KG1 (cell line): ENCODE results near the gene TRUB1.

Source experiments
- DNase-seq: peaks from one replicate; lab custom pipeline; 2025; lab: John Stamatoyannopoulos, UW

TRUB1 gene

DNA sequence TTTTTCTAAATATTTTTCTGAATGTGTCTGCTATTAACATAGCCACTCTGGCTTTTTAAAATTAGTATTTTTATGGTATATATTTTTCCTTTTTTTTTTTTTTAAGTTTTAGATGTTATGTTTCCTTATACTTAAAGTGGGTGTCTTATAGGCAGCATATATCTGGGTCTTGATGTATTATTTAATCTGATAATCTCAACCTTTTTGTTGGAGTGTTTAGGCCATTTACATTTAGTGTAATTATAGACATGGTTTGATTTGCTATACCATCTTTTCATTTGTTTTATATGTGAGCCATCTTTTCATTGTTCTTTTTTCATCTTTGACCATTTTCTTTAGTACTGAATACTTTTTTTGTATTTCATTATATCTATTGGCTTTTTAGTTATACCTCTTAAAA lies 45.0 kb downstream of the TRUB1 start:
- no peak for DNase-seq

DNA sequence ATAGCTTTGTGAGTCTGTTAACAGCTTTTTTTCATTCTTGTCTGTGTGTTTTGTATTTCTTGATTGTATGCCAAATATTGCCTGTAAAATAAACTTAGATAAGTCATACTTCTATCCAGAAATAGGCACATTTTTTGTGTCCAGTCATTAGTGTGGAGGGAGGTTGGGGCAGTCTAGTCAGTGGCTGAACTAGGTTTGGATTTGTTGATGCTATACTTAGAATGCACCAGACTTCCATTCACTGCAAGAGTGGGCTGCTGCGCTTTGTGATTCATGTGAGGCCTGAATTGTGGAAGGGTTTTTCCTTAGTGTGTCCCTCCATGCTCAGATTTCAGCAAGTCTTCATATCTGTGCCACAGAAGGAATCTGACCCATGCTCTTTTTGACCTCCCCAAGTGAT lies 50.0 kb downstream of the TRUB1 start:
- no peak for DNase-seq

DNA sequence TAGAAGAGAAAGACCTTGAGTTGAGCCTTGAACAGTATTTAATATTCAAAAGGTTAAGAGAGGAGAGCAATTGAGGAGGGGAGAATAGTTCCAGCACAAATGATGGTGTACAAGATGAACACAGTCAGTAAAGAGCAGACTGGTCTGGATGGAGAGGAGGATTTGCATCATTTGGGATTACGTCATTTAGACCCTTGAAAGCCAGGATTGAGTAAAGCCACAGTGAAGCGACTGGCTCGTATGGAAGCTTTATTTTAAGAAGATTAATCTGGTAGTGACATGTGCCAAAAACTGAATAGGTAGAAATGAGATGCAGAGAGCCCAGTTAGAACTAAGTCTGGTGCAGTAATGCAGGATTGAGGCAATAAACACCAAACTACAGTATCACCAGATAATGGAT lies 52.6 kb downstream of the TRUB1 start:
- no peak for DNase-seq

DNA sequence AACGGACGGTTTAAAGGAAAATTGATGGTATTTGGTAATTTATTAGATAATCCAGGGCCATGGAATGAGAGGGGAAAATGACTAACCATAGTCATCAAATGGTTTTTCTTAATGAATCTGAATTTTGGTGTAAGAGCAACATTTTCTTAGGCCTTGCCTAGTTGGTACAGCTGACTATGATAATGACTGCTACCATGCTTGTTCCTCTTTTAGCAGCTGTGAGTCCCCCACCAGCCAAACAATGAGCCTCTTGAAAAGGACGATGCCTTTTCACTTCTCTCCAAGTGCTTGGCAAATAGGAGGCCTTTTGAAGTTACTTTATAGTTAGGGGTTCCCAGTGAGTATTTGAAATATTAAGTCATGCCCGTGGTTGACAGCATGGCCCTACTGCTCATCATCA lies 53.0 kb downstream of the TRUB1 start:
- no peak for DNase-seq

GRCh38 chr10:114992189-114992775 lies 54.3 kb downstream of the TRUB1 start:
- DNase-seq, result no peak

- DNase-seq, result no peak
Measured at GRCh38 chr10:114995468-114996247, 57.7 kb downstream of the TRUB1 start.

GRCh38 chr10:114996542-114996941 lies 58.5 kb downstream of the TRUB1 start:
- no peak for DNase-seq

- no peak for DNase-seq
Measured at GRCh38 chr10:114998993-114999392, 61.0 kb downstream of the TRUB1 start.

DNA sequence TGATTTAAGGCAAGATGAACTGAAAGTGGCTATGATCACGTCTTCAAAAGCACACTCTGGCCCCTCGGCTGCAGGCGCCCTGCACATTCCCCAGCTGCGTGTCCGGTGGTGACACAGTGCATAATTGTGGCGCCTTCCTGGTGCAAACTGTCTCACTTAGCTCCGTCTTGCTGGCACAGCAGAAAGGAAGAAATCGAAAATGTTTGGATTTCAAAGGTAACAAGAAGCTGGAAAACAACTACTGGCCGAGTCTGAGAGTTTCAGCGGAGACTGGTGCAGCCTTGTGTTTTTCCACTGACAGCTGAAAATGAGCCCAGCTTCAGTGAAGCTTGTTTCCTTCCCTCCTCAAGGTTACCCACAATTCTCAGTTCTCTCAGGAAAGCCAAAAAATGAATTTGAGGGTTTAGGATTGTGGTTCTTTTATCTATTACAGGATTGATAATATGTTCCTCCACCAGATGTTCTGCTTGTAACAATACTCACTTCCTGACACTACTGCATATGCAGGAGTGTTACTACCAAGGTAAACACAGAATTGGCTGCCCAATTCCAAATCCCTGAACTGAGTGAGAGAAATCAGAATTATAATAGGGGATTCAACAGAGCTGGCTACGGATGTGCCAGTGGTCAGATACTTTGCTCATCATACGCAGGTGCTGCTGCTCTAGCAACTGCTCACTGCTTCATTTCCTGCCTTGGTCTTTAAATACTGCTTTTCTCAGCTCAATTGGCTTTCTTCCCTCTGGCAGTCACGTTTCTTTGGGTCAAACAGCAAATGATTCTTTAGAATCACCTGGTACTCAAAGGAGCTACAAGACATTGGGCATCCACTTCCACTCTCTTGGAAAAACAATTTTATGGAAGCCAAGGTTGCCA lies 63.7 kb downstream of the TRUB1 start:
- no peak for DNase-seq

DNA sequence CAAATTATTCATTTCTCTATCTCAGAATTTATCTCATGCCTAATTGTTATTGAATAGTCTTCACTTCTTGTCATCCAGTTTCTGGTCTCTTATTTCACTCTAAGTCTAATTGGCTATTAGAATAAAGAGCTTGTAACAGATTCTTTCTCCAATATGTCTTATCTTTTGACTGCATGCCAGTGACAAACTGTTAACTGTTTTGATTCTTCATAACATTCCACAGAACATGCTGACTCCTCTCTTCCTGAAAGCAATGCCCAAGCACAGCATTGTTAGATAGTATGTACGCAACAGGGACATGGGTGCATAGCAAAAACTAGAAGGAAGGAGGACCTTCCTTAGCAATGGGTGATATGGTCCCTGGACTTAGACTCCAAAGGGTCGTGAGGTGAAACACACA lies 65.4 kb downstream of the TRUB1 start:
- DNase-seq, result no peak

GRCh38 chr10:115004236-115004862 lies 66.4 kb downstream of the TRUB1 start:
- DNase-seq, result no peak

- DNase-seq, result no peak
Measured at GRCh38 chr10:115005771-115006170, 67.8 kb downstream of the TRUB1 start.

GRCh38 chr10:115018185-115018931 lies 80.4 kb downstream of the TRUB1 start:
- no peak for DNase-seq

GRCh38 chr10:115020449-115020848 lies 82.5 kb downstream of the TRUB1 start:
- no peak for DNase-seq

GRCh38 chr10:115022733-115023132 lies 84.7 kb downstream of the TRUB1 start:
- no peak for DNase-seq

DNA sequence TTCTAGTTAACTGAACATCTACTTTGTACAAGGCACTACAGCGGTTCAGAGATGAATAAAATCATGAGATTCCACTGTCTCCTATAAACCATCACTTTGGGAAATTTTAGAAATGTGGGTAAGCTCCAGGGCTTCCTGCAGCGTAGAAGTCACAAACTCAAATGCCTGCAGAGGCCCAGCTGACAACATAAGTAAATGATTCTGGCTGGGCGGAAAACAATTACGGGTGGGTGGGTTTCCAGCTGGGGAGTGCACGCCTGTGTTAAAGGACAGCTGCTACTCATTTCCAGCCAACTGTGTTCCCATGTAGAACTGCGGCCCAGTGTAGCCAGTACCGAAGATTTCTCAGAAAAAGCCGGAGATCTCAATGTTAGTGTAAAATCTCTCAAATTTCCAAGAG lies 85.7 kb downstream of the TRUB1 start:
- no peak for DNase-seq

DNA sequence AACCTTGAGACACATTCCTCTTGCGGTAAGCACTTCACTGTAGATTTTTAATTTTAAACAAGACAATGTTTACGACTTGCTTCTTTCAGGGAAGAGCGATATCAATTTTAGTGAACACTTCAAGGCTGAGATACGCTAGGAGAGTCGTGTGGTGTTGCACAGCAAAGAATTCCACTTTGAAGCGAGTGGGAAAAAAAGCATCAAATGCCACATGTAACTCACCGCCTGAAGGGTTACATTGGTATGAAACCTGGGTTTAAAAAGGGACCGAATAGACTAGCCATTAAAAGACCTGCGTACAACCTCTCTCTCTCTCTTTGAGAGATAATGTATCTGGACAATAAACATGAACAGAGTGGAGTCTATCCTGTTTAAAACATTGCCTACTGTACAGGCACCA lies 86.4 kb downstream of the TRUB1 start:
- DNase-seq, result no peak

- DNase-seq, result no peak
Measured at GRCh38 chr10:115026056-115026745, 88.2 kb downstream of the TRUB1 start.

GRCh38 chr10:115026746-115027140 lies 88.7 kb downstream of the TRUB1 start:
- DNase-seq, result no peak
